SKM-1 (cell line): Measurements from ENCODE around the gene ZNF687.

Experiments used
- DNase-seq: peaks from one replicate; lab custom pipeline; 2025; ENCODE audit not compliant: unreplicated experiment; lab: John Stamatoyannopoulos, UW

ZNF687 gene

GRCh38 chr1:151311589-151312331 lies 29.7 kb downstream of the ZNF687 start:
- peak; percentile 76 for DNase-seq

DNA sequence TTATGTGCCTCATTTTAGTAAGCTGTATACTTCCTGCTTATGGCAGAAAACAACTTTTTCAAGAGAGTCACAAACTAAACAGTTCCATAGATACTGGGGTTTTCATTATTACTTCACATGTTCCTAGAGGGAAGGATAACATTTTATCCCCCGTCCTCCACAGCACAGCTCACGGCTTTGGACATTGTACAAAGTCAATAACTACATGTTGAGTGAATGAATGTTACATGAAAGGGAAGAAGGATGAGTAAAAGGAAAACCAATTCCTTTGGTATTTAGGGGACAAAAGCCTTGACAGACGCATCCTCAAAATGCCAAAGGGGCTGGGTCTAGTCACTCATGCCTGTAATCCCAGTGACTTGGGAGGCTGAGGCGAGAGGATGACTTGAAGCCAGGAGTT lies 30.3 kb downstream of the ZNF687 start:
- DNase-seq, result no peak

DNA sequence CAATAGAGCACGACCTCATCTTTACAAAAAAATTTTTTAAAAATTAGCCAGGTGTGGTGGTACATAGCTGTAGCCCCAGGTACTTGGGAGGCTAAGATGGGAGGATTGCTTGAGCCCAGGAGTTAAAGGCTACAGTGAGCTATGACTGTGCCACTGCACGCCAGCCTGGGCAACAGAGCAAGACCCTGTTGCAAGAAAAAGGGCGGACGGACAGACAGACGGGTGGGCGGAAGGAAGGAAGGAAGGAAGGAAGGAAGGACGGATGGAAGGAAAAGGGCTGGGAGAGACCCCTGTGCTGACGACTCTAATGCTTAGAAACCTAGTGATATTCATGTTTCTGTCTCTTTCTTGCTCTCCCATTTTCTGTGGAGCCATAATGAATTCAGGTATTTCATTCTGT lies 30.7 kb downstream of the ZNF687 start:
- DNase-seq, result no peak

- no peak for DNase-seq
Observed at GRCh38 chr1:151313501-151313900, 31.4 kb downstream of the ZNF687 start.

- no peak for DNase-seq
Observed at GRCh38 chr1:151314137-151314875, 32.2 kb downstream of the ZNF687 start.

GRCh38 chr1:151315565-151316235 lies 33.6 kb downstream of the ZNF687 start:
- DNase-seq, result no peak

DNA sequence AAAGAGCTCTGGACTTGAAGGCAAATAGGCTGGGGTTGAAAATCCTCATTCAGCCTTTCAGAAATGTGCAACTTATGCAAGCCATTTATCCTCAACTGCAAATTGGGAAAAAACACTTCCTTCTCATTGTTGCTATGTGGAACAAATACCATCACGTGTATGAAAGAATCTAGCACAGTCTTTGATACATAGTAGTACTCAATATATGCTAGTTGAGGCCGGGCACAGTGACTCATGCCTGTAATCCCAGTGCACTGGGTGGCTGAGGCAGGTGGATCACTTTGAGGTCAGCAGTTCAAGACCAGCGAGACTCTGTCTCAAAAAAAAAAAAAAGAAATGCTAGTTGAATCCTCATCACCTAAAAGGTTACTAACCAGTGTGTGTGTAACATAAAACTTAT lies 36.9 kb downstream of the ZNF687 start:
- no peak for DNase-seq

- DNase-seq, result no peak
Observed at GRCh38 chr1:151324390-151324930, 42.4 kb downstream of the ZNF687 start.

GRCh38 chr1:151325231-151325630 lies 43.1 kb downstream of the ZNF687 start:
- no peak for DNase-seq

- DNase-seq, result no peak
Observed at GRCh38 chr1:151325646-151326429, 43.7 kb downstream of the ZNF687 start.

DNA sequence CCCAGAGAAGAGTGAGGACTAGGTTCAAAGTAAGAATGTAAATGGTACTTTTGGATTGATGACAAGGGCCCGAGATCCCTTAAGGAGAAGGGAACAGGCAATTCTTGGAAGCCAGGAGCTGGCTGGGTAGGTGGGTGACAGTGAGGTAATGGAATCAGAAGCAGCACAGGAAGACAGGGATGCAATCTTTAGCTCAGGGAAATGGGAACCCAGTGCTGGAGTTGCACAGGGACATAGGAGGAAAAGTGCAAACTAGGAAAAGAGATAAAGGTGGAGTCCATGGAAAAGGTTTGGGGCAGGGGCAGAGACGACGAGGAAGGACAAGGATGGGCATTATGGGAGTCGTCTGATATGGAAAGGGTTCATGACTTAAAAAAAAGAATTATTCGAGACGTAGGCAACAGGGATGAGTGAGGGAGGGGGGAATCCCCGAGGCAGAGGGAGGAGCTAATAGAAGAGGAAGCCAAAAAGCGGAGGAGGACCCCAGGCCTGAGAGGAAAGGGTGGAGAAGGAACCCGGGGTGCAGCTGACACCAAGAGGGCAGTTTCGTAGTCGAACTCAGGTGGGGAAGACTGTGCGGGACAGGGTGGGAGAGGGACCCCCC lies 44.6 kb downstream of the ZNF687 start:
- peak; percentile 78 for DNase-seq

DNA sequence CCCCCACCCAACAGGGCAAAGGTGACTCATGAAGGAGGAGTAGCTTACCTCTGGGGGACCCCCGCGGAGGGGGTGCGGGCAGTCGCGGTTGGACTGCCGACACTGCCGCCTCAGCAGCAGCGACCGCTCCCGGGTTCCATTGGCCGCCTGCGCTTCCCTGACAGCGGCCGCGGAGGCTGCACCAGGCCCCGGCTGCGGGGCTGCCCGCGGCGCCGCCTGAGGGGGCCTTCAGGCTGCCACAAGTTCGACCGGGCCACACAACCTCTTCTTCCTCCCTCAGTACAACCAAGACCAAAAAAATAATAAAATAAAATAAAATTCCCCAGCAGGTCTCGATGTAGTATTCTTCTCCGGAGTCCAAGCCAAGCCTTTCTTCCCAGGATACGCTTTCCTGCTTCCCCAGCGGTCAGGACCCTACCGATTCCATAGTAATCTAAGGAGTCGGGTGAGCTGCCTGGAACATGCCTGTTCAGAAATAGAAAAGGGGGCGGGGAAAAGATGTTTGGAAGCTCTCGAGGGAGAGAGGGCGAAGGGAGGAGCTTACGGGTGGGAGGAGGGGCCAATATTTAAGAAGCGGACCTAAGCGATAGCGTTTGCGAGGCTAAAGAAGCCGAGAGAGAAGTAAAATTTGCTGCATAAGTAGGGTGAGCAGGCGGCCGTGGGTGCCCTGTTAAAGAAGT lies 45.3 kb downstream of the ZNF687 start, which contains the start of gene PI4KB:
Gene PI4KB (minus strand): TSS at position 194 of the 680 bp plus-strand sequence. CDS start 10,935 bp downstream, outside the sequence.
- peak; percentile 99 for DNase-seq

GRCh38 chr1:151327903-151328674 lies 46.0 kb downstream of the ZNF687 start:
- no peak for DNase-seq

DNA sequence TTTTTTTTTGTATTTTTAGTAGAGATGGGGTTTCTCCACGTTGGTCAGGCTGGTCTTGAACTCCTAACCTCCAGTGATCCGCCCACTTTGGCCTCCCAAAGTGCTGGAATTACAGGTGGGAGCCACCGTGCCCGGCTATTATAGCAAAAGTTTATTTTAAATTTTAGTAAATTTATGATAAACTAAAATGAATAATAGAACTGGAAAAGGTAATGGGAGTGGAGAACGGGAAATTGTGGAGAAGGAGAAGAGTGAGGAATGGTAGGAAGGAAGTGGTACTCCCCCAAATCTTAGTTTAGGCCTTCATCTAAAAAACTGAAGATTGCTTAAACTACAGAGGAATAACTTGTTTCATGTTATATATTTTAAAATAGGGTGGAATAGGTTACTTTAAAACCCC lies 52.7 kb downstream of the ZNF687 start:
- no peak for DNase-seq

DNA sequence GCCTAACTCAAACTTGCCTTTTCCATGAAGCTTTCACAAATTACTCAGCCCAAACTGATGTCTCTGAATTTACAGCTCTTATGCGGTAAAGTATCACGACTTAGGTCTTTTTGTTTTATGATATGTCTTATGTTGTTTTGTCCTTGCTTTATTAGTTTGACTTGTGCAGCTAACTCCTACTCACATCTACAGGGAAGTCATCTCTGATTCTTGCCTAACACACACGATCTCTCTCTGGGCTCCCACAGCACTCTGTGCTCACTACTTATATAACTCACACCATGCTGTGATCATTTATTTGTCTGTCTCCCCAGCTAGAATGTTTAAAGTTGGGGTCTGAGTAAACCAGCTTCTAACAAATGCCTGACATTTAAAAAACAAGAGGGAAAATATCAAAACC lies 54.5 kb downstream of the ZNF687 start:
- DNase-seq, result no peak

- DNase-seq, result peak; percentile 87
Observed at GRCh38 chr1:151340870-151341754, 59.0 kb downstream of the ZNF687 start.
